Measurements from ENCODE around the gene DRAM1. TPM values are rescaled to one million over a fixed set of nuclear protein-coding genes. Genes with fewer than 3 reads are reported as not detected.
"Not testable (repeated sequence)": the region's sequence is repeated elsewhere in the genome, so short reads cannot be mapped to it uniquely, and the experiment has no call there.

DRAM1 gene
- polyA plus RNA-seq, 1 donor, result 7.8 TPM

GRCh38 chr12:101841069-101841468 lies 36.3 kb upstream of the DRAM1 start:
- Histone ChIP-seq H3K9me3 (ENCODE audit: control insufficient read depth, low read depth, low read length) (no peaks in the 10 kb centered on the region), H3K27ac (ENCODE audit: low read length) (no peak overlapping the region), H3K4me3 (ENCODE audit: low read length) (no peak overlapping the region), H3K4me1 (ENCODE audit: control insufficient read depth, insufficient read depth, low read length) (no peaks in the 10 kb centered on the region), H3K36me3 (ENCODE audit: control insufficient read depth, insufficient read depth, low read length) (no peaks in the 10 kb centered on the region), H3K27me3 (ENCODE audit: control insufficient read depth, insufficient read depth, low read length) (no peaks in the 10 kb centered on the region)
- 97% methylated on average over 2 of the region's 4 CpGs for WGBS (ENCODE audit: insufficient coverage, low lambda C conversion rate)
- no peak for DNase-seq

DNA sequence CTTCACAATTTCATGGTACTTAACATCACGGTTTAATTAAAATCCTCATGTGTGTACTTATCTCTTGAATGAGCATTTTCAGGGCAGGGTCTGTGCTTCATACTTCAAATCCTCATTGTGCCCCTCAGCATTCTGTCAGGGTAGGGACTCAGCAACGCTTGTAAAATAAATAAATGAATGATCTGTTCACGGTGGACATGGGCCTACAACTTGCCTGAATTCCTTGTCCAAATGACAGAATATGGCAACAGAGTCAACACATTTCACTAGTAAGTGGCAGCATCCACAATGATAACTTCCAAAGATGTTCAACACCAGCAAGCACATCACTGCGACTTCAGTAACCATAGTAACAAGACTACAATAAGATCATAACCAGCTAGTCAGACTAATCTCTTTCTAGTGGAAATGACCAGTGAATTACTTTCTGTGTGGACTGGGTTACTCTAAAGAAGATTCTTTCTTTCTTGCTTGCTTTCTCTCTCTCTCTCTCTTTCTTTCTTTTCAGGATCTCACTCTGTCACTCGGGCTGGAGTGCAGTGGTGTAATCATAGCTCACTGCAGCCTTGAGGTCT lies 32.2 kb upstream of the DRAM1 start:
- WGBS (ENCODE audit: insufficient coverage, low lambda C conversion rate), result 100% methylated on average over 1 of the region's 5 CpGs
- Histone ChIP-seq H3K4me3 (ENCODE audit: low read length) (no peak overlapping the region), H3K4me1 (ENCODE audit: control insufficient read depth, insufficient read depth, low read length) (no peaks in the 10 kb centered on the region)

GRCh38 chr12:101847325-101847724 lies 30.1 kb upstream of the DRAM1 start:
- H3K36me3 ChIP-seq (ENCODE audit: control insufficient read depth, insufficient read depth, low read length), result no peaks in the 10 kb centered on the region
- H3K27me3 ChIP-seq (ENCODE audit: control insufficient read depth, insufficient read depth, low read length), result no peaks in the 10 kb centered on the region
- no peak overlapping the region for H3K27ac ChIP-seq (ENCODE audit: low read length)
- H3K9me3 ChIP-seq (ENCODE audit: control insufficient read depth, low read depth, low read length), result no peaks in the 10 kb centered on the region
- H3K4me1 ChIP-seq (ENCODE audit: control insufficient read depth, insufficient read depth, low read length), result no peaks in the 10 kb centered on the region
- no peak overlapping the region for H3K4me3 ChIP-seq (ENCODE audit: low read length)
- no CpG with 5 or more reads among the region's 5 CpGs for WGBS (ENCODE audit: insufficient coverage, low lambda C conversion rate)
- no peak for DNase-seq

More for the DNA sequence above, 32.2 kb upstream of the DRAM1 start:
- Histone ChIP-seq H3K9me3 (ENCODE audit: control insufficient read depth, low read depth, low read length) (no peaks in the 10 kb centered on the region), H3K36me3 (ENCODE audit: control insufficient read depth, insufficient read depth, low read length) (no peaks in the 10 kb centered on the region), H3K27me3 (ENCODE audit: control insufficient read depth, insufficient read depth, low read length) (no peaks in the 10 kb centered on the region), H3K27ac (ENCODE audit: low read length) (no peak overlapping the region)
- no peak for DNase-seq

- no peak for DNase-seq
- H3K4me1 ChIP-seq (ENCODE audit: control insufficient read depth, insufficient read depth, low read length), result no peaks in the 10 kb centered on the region
- no peaks in the 10 kb centered on the region for H3K36me3 ChIP-seq (ENCODE audit: control insufficient read depth, insufficient read depth, low read length)
- WGBS (ENCODE audit: insufficient coverage, low lambda C conversion rate), result 90% methylated on average over 1 of the region's 1 CpG
- H3K27ac ChIP-seq (ENCODE audit: low read length), result no peak overlapping the region
- no peak overlapping the region for H3K4me3 ChIP-seq (ENCODE audit: low read length)
- no peaks in the 10 kb centered on the region for H3K27me3 ChIP-seq (ENCODE audit: control insufficient read depth, insufficient read depth, low read length)
- H3K9me3 ChIP-seq (ENCODE audit: control insufficient read depth, low read depth, low read length), result no peaks in the 10 kb centered on the region
Measured at GRCh38 chr12:101850199-101850598, 27.2 kb upstream of the DRAM1 start.

DNA sequence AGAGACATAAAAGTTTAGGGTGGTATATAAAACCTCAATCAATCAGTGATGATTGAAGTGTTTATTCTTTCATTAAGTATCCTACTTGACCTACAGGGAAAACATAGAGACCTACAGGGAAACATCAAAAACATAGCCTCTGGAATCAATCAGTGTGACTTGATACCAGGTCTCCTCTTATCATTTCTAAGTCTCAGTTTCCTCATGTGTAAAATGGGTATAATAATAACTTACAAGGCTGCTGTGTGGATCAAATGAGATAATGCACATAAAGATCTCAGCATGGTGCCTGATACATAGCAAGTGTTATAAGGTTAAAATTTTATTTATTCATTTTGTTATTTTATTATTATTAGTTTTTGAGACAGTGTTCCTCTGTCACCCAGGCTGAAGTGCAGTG lies 24.4 kb upstream of the DRAM1 start:
- H3K9me3 ChIP-seq (ENCODE audit: control insufficient read depth, low read depth, low read length), result no peaks in the 10 kb centered on the region
- DNase-seq, result no peak
- H3K4me3 ChIP-seq (ENCODE audit: low read length), result no peak overlapping the region
- H3K27me3 ChIP-seq (ENCODE audit: control insufficient read depth, insufficient read depth, low read length), result no peaks in the 10 kb centered on the region
- H3K27ac ChIP-seq (ENCODE audit: low read length), result no peak overlapping the region
- H3K36me3 ChIP-seq (ENCODE audit: control insufficient read depth, insufficient read depth, low read length), result no peaks in the 10 kb centered on the region
- H3K4me1 ChIP-seq (ENCODE audit: control insufficient read depth, insufficient read depth, low read length), result no peaks in the 10 kb centered on the region

- DNase-seq, result no peak
- Histone ChIP-seq H3K4me3 (ENCODE audit: low read length) (no peak overlapping the region), H3K4me1 (ENCODE audit: control insufficient read depth, insufficient read depth, low read length) (no peaks in the 10 kb centered on the region), H3K36me3 (ENCODE audit: control insufficient read depth, insufficient read depth, low read length) (no peaks in the 10 kb centered on the region), H3K27me3 (ENCODE audit: control insufficient read depth, insufficient read depth, low read length) (no peaks in the 10 kb centered on the region), H3K27ac (ENCODE audit: low read length) (no peak overlapping the region), H3K9me3 (ENCODE audit: control insufficient read depth, low read depth, low read length) (no peaks in the 10 kb centered on the region)
- 100% methylated on average over 1 of the region's 1 CpG for WGBS (ENCODE audit: insufficient coverage, low lambda C conversion rate)
Measured at GRCh38 chr12:101854747-101855146, 22.6 kb upstream of the DRAM1 start.

GRCh38 chr12:101855364-101855884 lies 22.0 kb upstream of the DRAM1 start:
- H3K27ac ChIP-seq (ENCODE audit: low read length), result no peak overlapping the region
- no peaks in the 10 kb centered on the region for H3K9me3 ChIP-seq (ENCODE audit: control insufficient read depth, low read depth, low read length)
- H3K4me1 ChIP-seq (ENCODE audit: control insufficient read depth, insufficient read depth, low read length), result no peaks in the 10 kb centered on the region
- no peaks in the 10 kb centered on the region for H3K27me3 ChIP-seq (ENCODE audit: control insufficient read depth, insufficient read depth, low read length)
- no peaks in the 10 kb centered on the region for H3K36me3 ChIP-seq (ENCODE audit: control insufficient read depth, insufficient read depth, low read length)
- DNase-seq, result no peak
- H3K4me3 ChIP-seq (ENCODE audit: low read length), result no peak overlapping the region
- 63% methylated on average over 1 of the region's 3 CpGs for WGBS (ENCODE audit: insufficient coverage, low lambda C conversion rate)

DNA sequence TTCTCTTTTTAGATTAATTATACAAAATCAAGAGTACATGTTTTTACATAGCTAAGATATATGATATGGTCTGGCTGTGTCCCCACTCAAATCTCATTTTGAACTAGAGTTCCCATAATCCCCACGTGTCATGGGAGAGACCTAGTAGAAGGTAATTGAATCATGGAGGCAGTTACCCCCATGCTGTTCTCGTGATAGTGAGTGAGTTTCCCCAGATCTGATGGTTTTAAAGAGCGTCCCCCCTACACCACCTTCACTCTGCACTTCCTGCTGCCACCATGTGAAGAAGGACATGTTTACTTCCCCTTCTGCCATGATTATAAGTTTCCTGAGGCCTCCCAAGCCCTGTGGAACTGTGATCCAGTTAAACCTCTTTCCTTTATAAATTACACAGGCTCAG lies 21.4 kb upstream of the DRAM1 start:
- H3K27ac ChIP-seq (ENCODE audit: low read length), result no peak overlapping the region
- WGBS (ENCODE audit: insufficient coverage, low lambda C conversion rate), result 80% methylated on average over 1 of the region's 3 CpGs

GRCh38 chr12:101856614-101857013 lies 20.8 kb upstream of the DRAM1 start:
- WGBS (ENCODE audit: insufficient coverage, low lambda C conversion rate), result no CpG with 5 or more reads among the region's 5 CpGs
- H3K27ac ChIP-seq (ENCODE audit: low read length), result not testable (repeated sequence)

More for the DNA sequence above, 21.4 kb upstream of the DRAM1 start:
- no peaks in the 10 kb centered on the region for H3K4me1 ChIP-seq (ENCODE audit: control insufficient read depth, insufficient read depth, low read length)
- no peaks in the 10 kb centered on the region for H3K36me3 ChIP-seq (ENCODE audit: control insufficient read depth, insufficient read depth, low read length)
- no peak for DNase-seq
- no peaks in the 10 kb centered on the region for H3K27me3 ChIP-seq (ENCODE audit: control insufficient read depth, insufficient read depth, low read length)
- no peaks in the 10 kb centered on the region for H3K9me3 ChIP-seq (ENCODE audit: control insufficient read depth, low read depth, low read length)
- no peak overlapping the region for H3K4me3 ChIP-seq (ENCODE audit: low read length)

DNA sequence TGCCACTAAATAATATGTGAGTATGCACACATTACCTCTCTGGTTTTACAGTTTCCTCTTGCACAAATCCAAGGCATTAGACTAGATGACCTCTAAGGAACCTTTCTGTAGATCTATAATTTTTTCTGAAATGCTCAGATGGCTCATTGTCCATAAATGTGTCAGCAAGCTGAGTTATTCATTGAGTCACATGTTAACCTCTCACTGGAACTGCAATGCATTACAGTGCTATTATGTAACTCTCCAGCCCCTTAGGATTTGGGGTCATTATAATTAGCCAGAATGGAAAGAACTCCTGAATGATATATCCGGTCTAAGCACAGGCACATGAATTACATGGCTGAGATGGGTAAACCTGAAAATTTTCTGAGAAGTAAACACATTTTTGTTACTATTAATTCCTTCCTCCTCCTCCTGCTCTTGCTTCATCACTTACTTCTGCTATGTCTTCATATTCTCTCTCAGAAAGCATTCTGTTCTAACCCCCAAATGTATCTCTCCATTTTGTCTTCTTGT lies 20.3 kb upstream of the DRAM1 start:
- no peaks in the 10 kb centered on the region for H3K36me3 ChIP-seq (ENCODE audit: control insufficient read depth, insufficient read depth, low read length)
- H3K4me3 ChIP-seq (ENCODE audit: low read length), result no peak overlapping the region
- no CpG with 5 or more reads among the region's 1 CpG for WGBS (ENCODE audit: insufficient coverage, low lambda C conversion rate)
- H3K27ac ChIP-seq (ENCODE audit: low read length), result no peak overlapping the region
- peak in 1 of 2 donors; percentile 18 for DNase-seq
- H3K27me3 ChIP-seq (ENCODE audit: control insufficient read depth, insufficient read depth, low read length), result no peaks in the 10 kb centered on the region
- no peaks in the 10 kb centered on the region for H3K9me3 ChIP-seq (ENCODE audit: control insufficient read depth, low read depth, low read length)
- H3K4me1 ChIP-seq (ENCODE audit: control insufficient read depth, insufficient read depth, low read length), result no peaks in the 10 kb centered on the region

More at GRCh38 chr12:101856614-101857013, 20.8 kb upstream of the DRAM1 start:
- not testable (repeated sequence) for H3K4me3 ChIP-seq (ENCODE audit: low read length); H3K9me3 ChIP-seq (ENCODE audit: control insufficient read depth, low read depth, low read length); H3K4me1 ChIP-seq (ENCODE audit: control insufficient read depth, insufficient read depth, low read length); H3K36me3 ChIP-seq (ENCODE audit: control insufficient read depth, insufficient read depth, low read length); DNase-seq; H3K27me3 ChIP-seq (ENCODE audit: control insufficient read depth, insufficient read depth, low read length)

GRCh38 chr12:101858361-101858760 lies 19.0 kb upstream of the DRAM1 start:
- WGBS (ENCODE audit: insufficient coverage, low lambda C conversion rate), result no CpG with 5 or more reads among the region's 3 CpGs
- no peaks in the 10 kb centered on the region for H3K36me3 ChIP-seq (ENCODE audit: control insufficient read depth, insufficient read depth, low read length)
- H3K27me3 ChIP-seq (ENCODE audit: control insufficient read depth, insufficient read depth, low read length), result no peaks in the 10 kb centered on the region
- no peaks in the 10 kb centered on the region for H3K9me3 ChIP-seq (ENCODE audit: control insufficient read depth, low read depth, low read length)
- no peak for DNase-seq
- H3K4me3 ChIP-seq (ENCODE audit: low read length), result no peak overlapping the region
- H3K4me1 ChIP-seq (ENCODE audit: control insufficient read depth, insufficient read depth, low read length), result no peaks in the 10 kb centered on the region
- H3K27ac ChIP-seq (ENCODE audit: low read length), result no peak overlapping the region
